Daoy (cell line): ENCODE results near the gene ICE2. TPM values are rescaled to one million over a fixed set of nuclear protein-coding genes. Genes with fewer than 3 reads are reported as not detected.

Experiments
- DNase-seq: peaks from one replicate; pipeline ENCODE4 v3.0.0-alpha.2; 2015; ENCODE audit warnings: low read depth
- total RNA-seq: library from RNA; depleted of rRNA; stranded (reverse); fragments of >200 nt; shearing (Covaris generic); gene quantifications from 2 replicates; pipeline ENCODE4 v1.2.3, GENCODE V29; 2014; rRNA removed

The ICE2 gene
- total RNA-seq, 1 experiment from 2014 or later = 20.2 TPM

- DNase-seq = peak; percentile 69
These were observed 108.7 kb downstream of the ICE2 start for GRCh38 chr15:60370105-60370868.

GRCh38 chr15:60369696-60370095 lies 109.2 kb downstream of the ICE2 start:
- DNase-seq = no peak

Other genes with a start within 250 kb of the ICE2 start
- 2,152 and 2,505 TPM in 2 replicates for gene ANXA2, start 81.2 kb downstream of the ICE2 start, total RNA-seq